Measurements from ENCODE around the gene S100A9. TPM values are rescaled to one million over a fixed set of nuclear protein-coding genes. Genes with fewer than 3 reads are reported as not detected.

Gene S100A9
- polyA plus RNA-seq, 3 donors: 20,498 to 43,602 (median 40,800) TPM

- 0% methylated on average over 4 of the region's 4 CpGs for WGBS (ENCODE audit: insufficient coverage)
- H3K27ac ChIP-seq (ENCODE audit: low read depth in 1 of 2, low read length in 2 of 2): no peak overlapping the region
- H3K9ac ChIP-seq (ENCODE audit: insufficient read depth, low read length, poor library complexity, severe bottlenecking): no peak overlapping the region
- H4K20me1 ChIP-seq (ENCODE audit: insufficient read depth, low read length): peaks cover 1% of the 10 kb centered on the region
- Mint-ChIP-seq H3K9me3 (peaks cover 0 to 3% (median 0%) of the 10 kb centered on the region in 7 donors), H3K4me1 (peaks cover 41% of the 10 kb centered on the region), H3K27ac (no peak overlapping the region), H3K36me3 (no peaks in the 10 kb centered on the region), H3K27me3 (ENCODE audit: low read depth in 3 of 3) (peaks cover 6 to 9% (median 8%) of the 10 kb centered on the region in 3 donors), H3K4me3 (no peak overlapping the region)
- DNase-seq: peak; percentile 64 to 81 (median 73)
- H3K36me3 ChIP-seq (replicated peaks in 1 of 2; ENCODE audit: control insufficient read depth in 1 of 2, insufficient read depth in 2 of 2, low read length in 2 of 2): no peaks in the 10 kb centered on the region
- peak; percentile 97 for TF ChIP-seq CTCF (IDR thresholded peaks at IDR 0.05)
- H3K79me2 ChIP-seq (ENCODE audit: insufficient read depth, low read length): peaks cover 23% of the 10 kb centered on the region
- no peak overlapping the region for H2AFZ ChIP-seq (ENCODE audit: insufficient read depth, low read depth, low read length, poor library complexity, severe bottlenecking)
- intact Hi-C loops (cut with micrococcal nuclease): loop anchor here (1.0 to 2.0 kb wide), 3 partner anchors 52 to 143 kb away; no protein-coding TSS in a partner anchor
- H3K27me3 ChIP-seq (ENCODE audit: control insufficient read depth in 2 of 2, insufficient read depth in 2 of 2, low read length in 2 of 2): no peaks in the 10 kb centered on the region
- H3K4me2 ChIP-seq (replicated peaks; ENCODE audit: extremely low read depth, low read length, poor library complexity, severe bottlenecking): no peak overlapping the region
- peaks cover 37 to 45% of the 10 kb centered on the region in 2 donors for H3K4me1 ChIP-seq (ENCODE audit: control insufficient read depth in 1 of 2, insufficient read depth in 2 of 2, low read length in 2 of 2)
- H3K9me3 ChIP-seq (replicated peaks in 1 of 2; ENCODE audit: control insufficient read depth in 1 of 2, insufficient read depth in 1 of 2, low read length in 2 of 2): no peaks in the 10 kb centered on the region
- H3K4me3 ChIP-seq (replicated peaks in 1 of 3; ENCODE audit: low read depth in 2 of 3, low read length in 3 of 3): no peak overlapping the region
These were observed 5.1 kb upstream of the S100A9 start for GRCh38 chr1:153352523-153352922.

- no peaks in the 10 kb centered on the region for H3K27me3 ChIP-seq (ENCODE audit: control insufficient read depth in 2 of 2, insufficient read depth in 2 of 2, low read length in 2 of 2)
- intact Hi-C loops (cut with micrococcal nuclease): loop anchor here in 1 of 2 donors (2.0 kb wide), 2 partner anchors 51 to 141 kb away; no protein-coding TSS in a partner anchor
- no peak overlapping the region for H3K27ac ChIP-seq (ENCODE audit: low read depth in 1 of 2, low read length in 2 of 2)
- H3K9me3 Mint-ChIP-seq: peaks cover 0 to 3% (median 1%) of the 10 kb centered on the region in 7 donors
- 77% methylated on average over 5 of the region's 7 CpGs for WGBS (ENCODE audit: insufficient coverage)
- no peak for DNase-seq
- peaks cover 31% of the 10 kb centered on the region for H3K79me2 ChIP-seq (ENCODE audit: insufficient read depth, low read length)
- no peak for TF ChIP-seq CTCF (IDR thresholded peaks at IDR 0.05)
- peaks cover 10% of the 10 kb centered on the region for H4K20me1 ChIP-seq (ENCODE audit: insufficient read depth, low read length)
- H3K27me3 Mint-ChIP-seq (ENCODE audit: low read depth in 3 of 3): peaks cover 3 to 9% (median 5%) of the 10 kb centered on the region in 3 donors
- H3K9ac ChIP-seq (ENCODE audit: insufficient read depth, low read length, poor library complexity, severe bottlenecking): no peak overlapping the region
- peaks cover 3 to 7% of the 10 kb centered on the region in 2 donors for H3K36me3 Mint-ChIP-seq
- H3K9me3 ChIP-seq (replicated peaks in 1 of 2; ENCODE audit: control insufficient read depth in 1 of 2, insufficient read depth in 1 of 2, low read length in 2 of 2): no peaks in the 10 kb centered on the region
- H3K4me1 ChIP-seq (ENCODE audit: control insufficient read depth in 1 of 2, insufficient read depth in 2 of 2, low read length in 2 of 2): peaks cover 37 to 52% of the 10 kb centered on the region in 2 donors
- peaks cover 50% of the 10 kb centered on the region for H3K4me1 Mint-ChIP-seq
- peaks cover 0 to 4% of the 10 kb centered on the region in 2 donors for H3K36me3 ChIP-seq (replicated peaks in 1 of 2; ENCODE audit: control insufficient read depth in 1 of 2, insufficient read depth in 2 of 2, low read length in 2 of 2)
- H3K27ac Mint-ChIP-seq: peak overlapping the region in 3 of 7 donors; percentile 7 to 66 (median 20)
- H3K4me3 ChIP-seq (replicated peaks in 1 of 3; ENCODE audit: low read depth in 2 of 3, low read length in 3 of 3): no peak overlapping the region
- no peak overlapping the region for H2AFZ ChIP-seq (ENCODE audit: insufficient read depth, low read depth, low read length, poor library complexity, severe bottlenecking)
- H3K4me3 Mint-ChIP-seq: no peak overlapping the region
- H3K4me2 ChIP-seq (replicated peaks; ENCODE audit: extremely low read depth, low read length, poor library complexity, severe bottlenecking): no peak overlapping the region
These were observed 4.3 kb upstream of the S100A9 start for GRCh38 chr1:153353226-153353947.
